SK-N-MC (cell line): Measurements from ENCODE around the gene C22orf39.

Experiments
- DNase-seq: peaks from one replicate; pipeline ENCODE4 v3.0.0-alpha.2; 2011; ENCODE audit warnings: low read depth, low spot score
- H3K27ac ChIP-seq: fragments of 200-600 bp; sonication (generic); 2 replicates; pipeline ENCODE4 v1.5.1; 2016; ENCODE audit warnings: mixed run types
- H3K36me3 ChIP-seq: fragments of 200-600 bp; sonication (generic); 2 replicates; pipeline ENCODE4 v1.6.1; 2017; ENCODE audit warnings: antibody characterized with exemption, low read length, mixed read lengths; ENCODE audit not compliant: insufficient read depth
- H3K4me3 ChIP-seq: fragments of 200-600 bp; sonication (generic); 2 replicates; pipeline ENCODE4 v1.5.1; 2016
- H3K9ac ChIP-seq: fragments of 200-600 bp; sonication (generic); 2 replicates; pipeline ENCODE4 v1.8.0; 2017; ENCODE audit warnings: mixed run types, mixed read lengths; ENCODE audit not compliant: insufficient read length
- H3K9me3 ChIP-seq: fragments of 200-600 bp; sonication (generic); 2 replicates; pipeline ENCODE4 v1.6.1; 2017; ENCODE audit warnings: low read depth, mild to moderate bottlenecking, antibody characterized with exemption, low read length, moderate library complexity, mixed read lengths
- EZH2 ChIP-seq: fragments of 200-600 bp; sonication (generic); IDR thresholded peaks from one replicate; pipeline ENCODE4 v1.6.1; 2017; ENCODE audit warnings: antibody characterized with exemption
- FOXP2 ChIP-seq: optimal IDR thresholded peaks from 2 replicates; pipeline ENCODE3; 2011; ENCODE audit warnings: mild to moderate bottlenecking, moderate library complexity; ENCODE audit not compliant: insufficient read depth; ENCODE audit errors: extremely low read length, control extremely low read depth
- POLR2AphosphoS5 ChIP-seq: IDR thresholded peaks from 2 replicates; pipeline ENCODE4 v1.6.1; 2012; ENCODE audit warnings: mild to moderate bottlenecking, low read depth, low read length, borderline replicate concordance

C22orf39 gene

DNA sequence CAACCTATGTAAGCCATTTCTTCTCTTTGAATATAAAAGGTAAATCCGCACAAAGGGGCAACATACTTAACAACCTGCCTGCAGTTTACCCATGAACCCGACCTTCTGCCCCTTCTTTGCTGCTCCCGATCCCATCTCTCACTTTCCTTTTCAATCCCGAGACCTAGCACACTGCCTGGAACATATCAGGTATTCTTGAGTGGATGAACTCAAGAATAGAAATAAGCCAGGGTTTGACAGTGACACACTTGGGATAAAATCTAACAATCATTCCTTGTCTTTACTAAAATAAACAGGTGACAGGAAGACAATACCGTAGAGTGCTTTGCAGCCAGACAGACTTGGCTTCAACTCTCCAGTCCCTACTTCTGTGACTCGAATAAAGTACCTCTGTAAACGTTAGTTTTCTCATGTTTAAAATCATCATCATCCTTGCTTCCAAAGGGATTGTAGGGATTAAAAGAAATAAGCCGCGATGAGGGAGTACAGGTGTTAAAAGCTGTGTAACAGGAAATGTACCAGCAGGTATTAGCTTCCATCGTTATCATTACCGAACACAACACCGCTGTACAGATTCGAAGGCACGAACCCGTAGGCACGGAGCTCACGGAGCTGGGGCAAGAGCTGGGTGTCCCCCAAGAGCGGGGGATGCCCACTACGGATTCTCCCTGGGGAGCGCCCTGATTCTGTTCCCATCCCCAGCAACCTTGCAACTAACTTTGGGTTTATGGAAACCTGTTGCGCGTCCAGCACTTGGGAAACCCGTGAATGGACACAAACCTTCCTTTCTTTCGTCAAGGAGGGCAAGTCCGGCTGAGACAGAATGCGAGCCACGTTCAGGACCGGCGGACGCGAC lies 30.8 kb upstream of the C22orf39 start:
- Histone ChIP-seq H3K4me3 (peak overlapping the region; percentile 96), H3K27ac (no peak overlapping the region), H3K9me3 (no peaks in the 10 kb centered on the region), H3K9ac (peak overlapping the region; percentile 99), H3K36me3 (peaks cover 31% of the 10 kb centered on the region; the same call in 1 of the 2 replicates)
- DNase-seq: no peak
- no peak for TF ChIP-seq POLR2AphosphoS5
- no peak for TF ChIP-seq FOXP2
- TF ChIP-seq EZH2: no peak

GRCh38 chr22:19477321-19478044 lies 30.0 kb upstream of the C22orf39 start:
- peaks cover 34% of the 10 kb centered on the region; the same call in 1 of the 2 replicates for H3K36me3 ChIP-seq

GRCh38 chr22:19476023-19476422 lies 28.5 kb upstream of the C22orf39 start:
- peaks cover 42% of the 10 kb centered on the region; the same call in 1 of the 2 replicates for H3K36me3 ChIP-seq

More at GRCh38 chr22:19477321-19478044, 30.0 kb upstream of the C22orf39 start:
- Histone ChIP-seq H3K9ac (peak overlapping the region; percentile 99), H3K9me3 (no peaks in the 10 kb centered on the region), H3K27ac (no peak overlapping the region), H3K4me3 (peak overlapping the region; percentile 96)
- TF ChIP-seq POLR2AphosphoS5: no peak
- TF ChIP-seq FOXP2: no peak
- TF ChIP-seq EZH2: no peak
- no peak for DNase-seq

DNA sequence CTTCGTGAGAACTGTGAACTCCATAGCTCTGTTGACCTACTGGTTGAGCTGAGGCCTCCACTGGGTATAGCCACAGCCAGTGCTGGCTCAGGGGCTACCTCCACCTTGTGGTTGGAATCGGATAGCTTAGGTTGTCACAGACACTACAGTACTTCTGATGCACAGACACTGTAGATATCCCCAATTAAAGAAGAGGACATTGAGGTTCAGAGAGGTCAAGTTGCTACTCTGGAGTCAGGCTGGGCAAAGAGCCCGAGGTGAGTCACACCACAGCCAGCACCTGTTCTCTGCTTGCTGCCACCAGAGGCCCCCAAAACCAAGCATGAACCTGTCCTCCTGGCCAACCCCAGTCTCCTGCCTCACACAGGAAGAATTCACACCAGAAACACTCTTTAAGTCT lies 26.1 kb upstream of the C22orf39 start:
- DNase-seq: no peak
- no peak for TF ChIP-seq EZH2
- TF ChIP-seq POLR2AphosphoS5: no peak
- TF ChIP-seq FOXP2: no peak
- no peak overlapping the region for H3K27ac ChIP-seq
- H3K9me3 ChIP-seq: no peaks in the 10 kb centered on the region
- no peak overlapping the region for H3K9ac ChIP-seq
- peaks cover 66% of the 10 kb centered on the region; the same call in 1 of the 2 replicates for H3K36me3 ChIP-seq
- H3K4me3 ChIP-seq: no peak overlapping the region

More at GRCh38 chr22:19476023-19476422, 28.5 kb upstream of the C22orf39 start:
- Histone ChIP-seq H3K27ac (no peak overlapping the region), H3K9me3 (no peaks in the 10 kb centered on the region), H3K4me3 (no peak overlapping the region), H3K9ac (no peak overlapping the region)
- DNase-seq: no peak
- TF ChIP-seq POLR2AphosphoS5 (no peak), FOXP2 (no peak), EZH2 (no peak)

DNA sequence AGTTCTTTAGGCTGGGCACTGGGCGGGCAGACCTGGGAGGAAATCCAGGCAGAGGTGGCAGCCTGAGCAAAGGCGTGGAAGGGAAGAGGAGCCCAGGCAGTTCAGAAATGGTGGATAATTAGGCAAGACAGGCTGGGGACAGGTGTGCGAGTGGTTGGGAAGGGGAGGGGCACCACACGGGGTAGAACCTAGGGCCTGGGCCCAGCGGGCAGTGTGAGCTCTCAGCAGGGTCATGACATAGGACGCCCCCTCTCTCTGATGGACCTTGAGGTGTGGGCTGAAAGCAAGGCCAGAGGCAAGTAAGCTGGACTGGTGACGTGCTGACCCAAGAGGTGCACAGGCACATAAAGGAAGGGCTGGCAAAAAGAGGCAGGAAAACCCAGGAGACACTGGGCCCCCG lies 24.7 kb upstream of the C22orf39 start:
- Histone ChIP-seq H3K27ac (no peak overlapping the region), H3K36me3 (peaks cover 80% of the 10 kb centered on the region)
- no peak for TF ChIP-seq POLR2AphosphoS5
- TF ChIP-seq EZH2: no peak
- TF ChIP-seq FOXP2: no peak

DNA sequence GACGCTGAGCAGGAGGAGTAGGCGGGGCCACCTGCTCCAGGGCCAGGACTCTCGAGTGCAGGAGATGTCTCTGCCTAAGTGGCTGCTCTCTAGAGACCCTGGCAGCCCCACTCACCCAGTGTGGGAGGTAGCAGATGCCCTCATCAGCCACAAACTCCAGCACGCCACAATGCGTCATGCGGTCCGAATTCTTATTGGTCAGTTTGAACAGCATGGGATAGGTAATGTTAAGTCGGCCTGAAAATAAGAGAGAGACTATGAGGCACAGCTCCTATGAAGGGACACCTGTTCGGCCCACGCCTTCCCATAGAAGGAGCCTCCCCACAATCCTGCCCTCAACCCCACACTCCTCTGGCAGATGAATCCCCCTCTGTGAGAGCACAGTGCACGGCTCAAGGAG lies 24.1 kb upstream of the C22orf39 start:
- Histone ChIP-seq H3K27ac (no peak overlapping the region), H3K36me3 (peaks cover 86% of the 10 kb centered on the region), H3K4me3 (no peak overlapping the region), H3K9me3 (no peaks in the 10 kb centered on the region), H3K9ac (no peak overlapping the region)
- no peak for DNase-seq
- TF ChIP-seq FOXP2 (no peak), POLR2AphosphoS5 (no peak), EZH2 (no peak)

More for the DNA sequence above, 24.7 kb upstream of the C22orf39 start:
- no peak for DNase-seq
- H3K9ac ChIP-seq: no peak overlapping the region
- H3K9me3 ChIP-seq: no peaks in the 10 kb centered on the region
- no peak overlapping the region for H3K4me3 ChIP-seq

DNA sequence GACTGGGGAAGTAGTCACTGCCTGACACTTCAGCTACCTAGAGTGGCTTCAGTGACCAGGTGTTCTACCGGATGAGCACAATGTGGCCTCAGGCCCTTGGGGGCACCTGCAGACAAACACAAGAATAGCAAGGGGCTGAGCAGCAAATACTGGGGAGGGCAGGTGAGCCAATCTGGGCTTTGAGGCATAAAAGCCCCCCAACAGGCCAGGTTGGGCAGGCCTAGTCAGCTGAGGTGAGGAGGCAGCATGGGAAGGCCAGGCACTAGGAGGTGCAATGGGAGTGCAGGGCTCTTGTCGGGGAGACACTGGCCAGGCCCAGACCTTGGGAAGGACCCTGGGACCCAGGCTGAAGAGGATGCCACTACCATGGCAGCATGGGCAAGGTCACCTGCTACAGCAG lies 22.5 kb upstream of the C22orf39 start:
- no peak overlapping the region for H3K27ac ChIP-seq
- peaks cover 94% of the 10 kb centered on the region for H3K36me3 ChIP-seq
- TF ChIP-seq EZH2 (no peak), FOXP2 (no peak), POLR2AphosphoS5 (no peak)
- H3K9ac ChIP-seq: no peak overlapping the region
- H3K4me3 ChIP-seq: no peak overlapping the region
- no peaks in the 10 kb centered on the region for H3K9me3 ChIP-seq
- DNase-seq: no peak

DNA sequence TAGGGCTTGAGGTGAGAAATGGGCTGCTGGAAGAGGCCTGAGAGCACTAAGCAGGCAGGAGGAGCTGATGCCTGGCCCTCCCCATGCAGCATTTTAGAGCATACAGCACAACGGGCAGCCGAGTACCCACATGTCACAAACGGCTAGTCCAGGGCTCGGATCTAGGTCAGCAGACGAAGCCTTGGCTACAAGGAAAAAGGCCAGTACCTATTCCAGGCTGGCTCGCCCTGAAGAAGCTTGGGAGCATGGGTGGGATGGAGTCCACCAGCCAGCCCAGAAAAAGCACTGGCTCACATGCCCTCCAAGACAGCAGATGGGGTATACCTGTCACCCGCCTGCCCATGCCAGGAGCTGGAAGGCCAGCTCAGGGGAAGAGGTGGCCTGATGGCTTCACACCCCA lies 21.9 kb upstream of the C22orf39 start:
- TF ChIP-seq FOXP2 (no peak), POLR2AphosphoS5 (no peak), EZH2 (no peak)
- H3K36me3 ChIP-seq: peaks cover 96% of the 10 kb centered on the region
- H3K9ac ChIP-seq: no peak overlapping the region
- H3K4me3 ChIP-seq: no peak overlapping the region
- no peak overlapping the region for H3K27ac ChIP-seq
- H3K9me3 ChIP-seq: no peaks in the 10 kb centered on the region
- DNase-seq: no peak

DNA sequence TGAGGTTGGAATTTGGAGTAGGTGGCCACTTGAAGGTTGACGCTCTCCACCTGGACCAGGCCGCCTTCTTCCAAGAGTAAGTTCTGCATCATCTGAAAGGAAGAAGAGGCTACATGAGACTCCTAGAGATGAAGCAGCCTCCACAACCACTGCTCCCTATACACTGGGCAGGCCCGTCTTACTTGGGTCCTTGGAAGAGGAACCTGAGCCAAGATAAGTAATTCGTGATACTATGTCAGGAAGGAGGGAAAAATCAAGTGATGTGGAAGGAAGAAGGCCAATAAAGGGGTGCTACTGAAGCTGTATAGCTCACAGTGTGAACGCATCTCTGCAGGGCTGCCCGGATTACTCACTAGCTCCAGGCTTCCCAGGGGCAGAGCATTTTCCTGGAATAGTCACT lies 20.4 kb upstream of the C22orf39 start:
- Histone ChIP-seq H3K4me3 (no peak overlapping the region), H3K27ac (no peak overlapping the region), H3K9ac (no peak overlapping the region), H3K9me3 (no peaks in the 10 kb centered on the region), H3K36me3 (peaks cover 96% of the 10 kb centered on the region)
- TF ChIP-seq FOXP2: no peak
- TF ChIP-seq EZH2: no peak
- no peak for TF ChIP-seq POLR2AphosphoS5
- DNase-seq: no peak
